Endothelial cell of umbilical vein (primary cell): ENCODE measurements around the gene KCND1. TPM values are rescaled to one million over a fixed set of nuclear protein-coding genes. Genes with fewer than 3 reads are reported as not detected.

Source experiments
- BruUV-seq: library from RNA; stranded (reverse); fragments of 400-500 nt; replicated peaks from 2 replicates; lab custom pipeline; 2021; lab: Mats Ljungman, UMichigan
- CTCF ChIA-PET: fragments of 300-600, 350-600 bp; sonication (Branson Sonifier 250); formaldehyde crosslinking; loops from one replicate; lab custom pipeline; 2021; ENCODE audit warnings: antibody characterized with exemption, inconsistent platforms; lab: Charles Lee
- POLR2A ChIA-PET: fragments of 300-600, 350-600 bp; sonication (Branson Sonifier 250); formaldehyde crosslinking; loops from one replicate; lab custom pipeline; 2021; ENCODE audit warnings: antibody characterized with exemption, inconsistent platforms; lab: Charles Lee
- DNase-seq: peaks from one replicate; pipeline ENCODE4 v3.0.0-alpha.2; 2011; ENCODE audit warnings: low read depth, low spot score
- FAIRE-seq: peaks from 2 replicates; lab custom pipeline; 2011; peaks lifted over from hg19 to GRCh38; lab: Jason Lieb, UNC
- H2AFZ ChIP-seq: 2 replicates; pipeline ENCODE4 v1.6.0; 2012; ENCODE audit warnings: low read depth, low read length, control low read depth, inconsistent platforms
- H3K27ac ChIP-seq: 2 replicates; pipeline ENCODE4 v1.5.1; 2011; ENCODE audit warnings: low read depth, mild to moderate bottlenecking, control low read depth, low read length, moderate library complexity; ENCODE audit not compliant: insufficient read depth
- H3K27me3 ChIP-seq, 2 experiments: 2 replicates each; pipeline versions ENCODE4 v1.6.0 to v1.6.1; 2011; ENCODE audit warnings: low read length in 2 of 2, mixed read lengths in 1 of 2; ENCODE audit not compliant: control insufficient read depth in 2 of 2, insufficient read depth in 2 of 2
- H3K36me3 ChIP-seq, 2 experiments: 2 replicates in 1 of 2; 3 replicates in 1 of 2; pipeline ENCODE4 v1.5.1; 2011; ENCODE audit warnings: low read length in 2 of 2, mild to moderate bottlenecking in 1 of 2, moderate library complexity in 1 of 2; ENCODE audit not compliant: control insufficient read depth in 2 of 2, insufficient read depth in 2 of 2; ENCODE audit errors: extremely low read depth in 1 of 2
- H3K4me1 ChIP-seq: 3 replicates; pipeline ENCODE4 v1.5.1; 2011; ENCODE audit warnings: mild to moderate bottlenecking, low read length; ENCODE audit not compliant: control insufficient read depth, insufficient read depth; ENCODE audit errors: extremely low read depth
- H3K4me2 ChIP-seq: 2 replicates; pipeline ENCODE4 v1.6.1; 2011; ENCODE audit warnings: low read length, control low read depth, mixed read lengths; ENCODE audit not compliant: insufficient read depth
- H3K4me3 ChIP-seq, 3 experiments: fragments of 200-600 bp in 1 of 3; sonication (generic), shearing (Covaris generic) in 1 of 3; replicated peaks in 1 of 3; 2 replicates each; pipeline ENCODE4 v1.5.1; 2011 to 2016; ENCODE audit warnings: control low read depth in 3 of 3, low read length in 3 of 3, mild to moderate bottlenecking in 2 of 3, inconsistent platforms in 1 of 3, low read depth in 1 of 3, moderate library complexity in 1 of 3; ENCODE audit not compliant: insufficient read depth in 1 of 3
- H3K79me2 ChIP-seq: 2 replicates; pipeline ENCODE4 v1.6.0; 2012; ENCODE audit warnings: low read length, inconsistent platforms; ENCODE audit not compliant: control insufficient read depth, insufficient read depth
- H3K9ac ChIP-seq: replicated peaks from 2 replicates; pipeline ENCODE3; 2011; ENCODE audit warnings: low read length, control low read depth; ENCODE audit not compliant: insufficient read depth; ENCODE audit errors: extremely low read depth
- H3K9me1 ChIP-seq: replicated peaks from 3 replicates; pipeline ENCODE4 v1.6.0; 2011; ENCODE audit warnings: mild to moderate bottlenecking, low read length; ENCODE audit not compliant: control insufficient read depth, insufficient read depth; ENCODE audit errors: extremely low read depth
- H3K9me3 ChIP-seq: replicated peaks from 2 replicates; pipeline ENCODE4 v1.5.1; 2012; ENCODE audit warnings: low read length, inconsistent platforms; ENCODE audit not compliant: control insufficient read depth, insufficient read depth
- H4K20me1 ChIP-seq: replicated peaks from 2 replicates; pipeline ENCODE3; 2011; ENCODE audit warnings: mild to moderate bottlenecking, low read length; ENCODE audit not compliant: control insufficient read depth, insufficient read depth; ENCODE audit errors: extremely low read depth
- CTCF ChIP-seq, 2 donors: IDR thresholded peaks; 1 replicate in 1 of 2; 2 replicates in 1 of 2; pipeline ENCODE4 v1.5.1; 2011; ENCODE audit warnings: low read length in 2 of 2, mild to moderate bottlenecking in 2 of 2, moderate library complexity in 2 of 2, control low read depth in 1 of 2, inconsistent platforms in 1 of 2, low read depth in 1 of 2; ENCODE audit not compliant: insufficient read depth in 1 of 2; ENCODE audit errors: extremely low read depth in 1 of 2
- EZH2 ChIP-seq: IDR thresholded peaks from 2 replicates; pipeline ENCODE4 v1.6.1; 2012; ENCODE audit warnings: borderline replicate concordance, low read depth, mild to moderate bottlenecking, moderate library complexity, low read length, inconsistent platforms; ENCODE audit not compliant: severe bottlenecking
- FOS ChIP-seq: IDR thresholded peaks from 2 replicates; pipeline ENCODE4 v1.6.1; 2011; ENCODE audit warnings: mild to moderate bottlenecking, low read length, moderate library complexity, borderline replicate concordance; ENCODE audit not compliant: insufficient read depth
- GATA2 ChIP-seq: IDR thresholded peaks from 2 replicates; pipeline ENCODE4 v1.7.0; 2011; ENCODE audit warnings: low read depth, mild to moderate bottlenecking, moderate library complexity, mixed read lengths, low read length; ENCODE audit not compliant: insufficient read length, insufficient read depth
- JUN ChIP-seq: IDR thresholded peaks from 2 replicates; pipeline ENCODE4 v1.6.1; 2011; ENCODE audit warnings: borderline replicate concordance, low read depth; ENCODE audit not compliant: insufficient read length, insufficient read depth
- MAX ChIP-seq: IDR thresholded peaks from 2 replicates; pipeline ENCODE4 v1.6.1; 2011; ENCODE audit not compliant: insufficient read depth, insufficient read length
- MYC ChIP-seq: IDR thresholded peaks from one replicate; pipeline ENCODE4 v1.6.1; 2011; ENCODE audit warnings: mild to moderate bottlenecking, low read depth, low read length
- POLR2A ChIP-seq: IDR thresholded peaks from 2 replicates; pipeline ENCODE4 v1.6.1; 2012; ENCODE audit warnings: low read depth, mild to moderate bottlenecking, control low read depth, low read length
- POLR2AphosphoS5 ChIP-seq: IDR thresholded peaks from 2 replicates; pipeline ENCODE4 v1.6.1; 2012; ENCODE audit warnings: low read depth, mild to moderate bottlenecking, control low read depth, low read length, moderate library complexity; ENCODE audit not compliant: insufficient read depth
- dilution Hi-C: fragments of 300-500 bp; cut with MboI; formaldehyde crosslinking; loops from one replicate; pipeline ENCODE4 v1.15.0; 2019; ENCODE audit warnings: low sequenced_read_pairs; ENCODE audit not compliant: extremely low pct_ligation_motif_present
- intact Hi-C: fragments of 100-400 bp; cut with micrococcal nuclease; formaldehyde crosslinking; loops from one replicate; pipeline ENCODE4 v1.10.0; 2022
- polyA plus RNA-seq, 4 experiments: library from polyadenylated mRNA; depleted of rRNA in 3 of 4; stranded (reverse) in 3 of 4; unstranded in 1 of 4; fragments of >200 nt; gene quantifications; 2 replicates each; pipeline versions ENCODE4 v1.2.1 to v1.2.3, GENCODE V29; 2011 to 2012; ENCODE audit warnings: missing spikeins in 1 of 4
- total RNA-seq: library from RNA; stranded (reverse); gene quantifications from 2 replicates; pipeline ENCODE4 v1.2.3, GENCODE V29; 2021

The KCND1 gene
- total and polyA plus RNA-seq, 2 donors (not counting 3 experiments of a cell fraction or from before 2014, with no cell fraction given): 0.54 to 1.3 TPM

- Histone ChIP-seq H3K4me1 (peaks cover 3% of the 10 kb centered on the region), H2AFZ (no peak overlapping the region), H3K79me2 (no peaks in the 10 kb centered on the region), H3K27me3 (no peaks in the 10 kb centered on the region), H3K36me3 (no peaks in the 10 kb centered on the region), H4K20me1 (no peaks in the 10 kb centered on the region), H3K9ac (no peak overlapping the region), H3K9me1 (no peaks in the 10 kb centered on the region), H3K4me3 (no peak overlapping the region), H3K9me3 (no peaks in the 10 kb centered on the region), H3K4me2 (no peak overlapping the region), H3K27ac (no peak overlapping the region)
- DNase-seq (no peak), FAIRE-seq (no peak)
- ChIA-PET POLR2A (no interaction called here), CTCF (no interaction called here)
- dilution Hi-C loops (no loop called here), intact Hi-C loops (no loop called here)
- no TSS peak for BruUV-seq
- TF ChIP-seq POLR2A: no peak
- no peak for TF ChIP-seq GATA2
- TF ChIP-seq JUN: no peak
- no peak for TF ChIP-seq MYC
Observed at GRCh38 chrX:48968377-48968776, 3.3 kb downstream of the KCND1 start.

- Histone ChIP-seq H3K36me3 (no peaks in the 10 kb centered on the region), H3K9me3 (no peaks in the 10 kb centered on the region), H3K4me3 (no peak overlapping the region), H3K27ac (no peak overlapping the region), H3K27me3 (no peaks in the 10 kb centered on the region), H3K9me1 (no peaks in the 10 kb centered on the region), H3K79me2 (no peaks in the 10 kb centered on the region), H3K4me1 (peaks cover 4% of the 10 kb centered on the region), H4K20me1 (no peaks in the 10 kb centered on the region), H3K9ac (no peak overlapping the region), H2AFZ (no peak overlapping the region), H3K4me2 (no peak overlapping the region)
- TF ChIP-seq FOS (no peak), POLR2A (no peak), JUN (no peak), EZH2 (no peak), MYC (no peak), CTCF (IDR thresholded peaks at IDR 0.05; ENCODE audit: extremely low read depth in 1 of 2, insufficient read depth in 1 of 2, low read depth in 1 of 2, low read length in 2 of 2) (no peak), MAX (no peak), GATA2 (no peak), POLR2AphosphoS5 (no peak)
- no peak for DNase-seq
- intact Hi-C loops: no loop called here
- FAIRE-seq: no peak
- dilution Hi-C loops: no loop called here
- no TSS peak for BruUV-seq
- POLR2A ChIA-PET: no interaction called here
- CTCF ChIA-PET: no interaction called here
Observed at GRCh38 chrX:48966796-48967579, 4.7 kb downstream of the KCND1 start.
